Ureter (tissue), 1 donor: ENCODE measurements around the gene EEA1. TPM values are rescaled to one million over a fixed set of nuclear protein-coding genes. Genes with fewer than 3 reads are reported as not detected.
"Not testable (repeated sequence)": the region's sequence is repeated elsewhere in the genome, so short reads cannot be mapped to it uniquely, and the experiment has no call there.

Source experiments
- DNase-seq: peaks from one replicate; pipeline ENCODE4 v3.0.0-alpha.2; 2020; ENCODE audit warnings: low spot score
- total RNA-seq: library from RNA; stranded (reverse); gene quantifications from one replicate; pipeline ENCODE4 v1.2.4, GENCODE V29; 2023
- donor health status: DM: yes; HTN: yes; CAD: no.

The EEA1 gene
- total RNA-seq, 1 donor from 2014 or later: 46.3 TPM

GRCh38 chr12:92803903-92804302 is 125.2 kb downstream of the EEA1 start:
- DNase-seq: no peak

- DNase-seq: no peak
Measured at GRCh38 chr12:92802906-92803305, 126.2 kb downstream of the EEA1 start.

GRCh38 chr12:92796650-92797049 is 132.4 kb downstream of the EEA1 start:
- no peak for DNase-seq

- no peak for DNase-seq
Measured at GRCh38 chr12:92794814-92795213, 134.3 kb downstream of the EEA1 start.

GRCh38 chr12:92794356-92794755 is 134.7 kb downstream of the EEA1 start:
- not testable (repeated sequence) for DNase-seq

GRCh38 chr12:92786045-92786444 is 143.1 kb downstream of the EEA1 start:
- no peak for DNase-seq

- DNase-seq: no peak
Measured at GRCh38 chr12:92785563-92785950, 143.5 kb downstream of the EEA1 start.

- no peak for DNase-seq
Measured at GRCh38 chr12:92784797-92785562, 144.1 kb downstream of the EEA1 start.

- DNase-seq: no peak
Measured at GRCh38 chr12:92784356-92784755, 144.7 kb downstream of the EEA1 start.

- DNase-seq: no peak
Measured at GRCh38 chr12:92779902-92780301, 149.2 kb downstream of the EEA1 start.

GRCh38 chr12:92778525-92778924 is 150.6 kb downstream of the EEA1 start:
- DNase-seq: no peak

- DNase-seq: no peak
Measured at GRCh38 chr12:92775416-92775815, 153.7 kb downstream of the EEA1 start.

- DNase-seq: no peak
Measured at GRCh38 chr12:92771001-92771400, 158.1 kb downstream of the EEA1 start.

GRCh38 chr12:92769124-92769901 is 159.8 kb downstream of the EEA1 start:
- no peak for DNase-seq

GRCh38 chr12:92765871-92766270 is 163.2 kb downstream of the EEA1 start:
- DNase-seq: no peak

GRCh38 chr12:92764831-92765230 is 164.3 kb downstream of the EEA1 start:
- DNase-seq: no peak

- DNase-seq: no peak
Measured at GRCh38 chr12:92762773-92763172, 166.3 kb downstream of the EEA1 start.

- no peak for DNase-seq
Measured at GRCh38 chr12:92759634-92760268, 169.3 kb downstream of the EEA1 start.

- DNase-seq: no peak
Measured at GRCh38 chr12:92757597-92758121, 171.4 kb downstream of the EEA1 start.

- DNase-seq: no peak
Measured at GRCh38 chr12:92756898-92757596, 172.0 kb downstream of the EEA1 start.

GRCh38 chr12:92753976-92754885 is 174.9 kb downstream of the EEA1 start:
- DNase-seq: no peak
